ENCODE measurements around the gene MYO15B.

Gene MYO15B

GRCh38 chr17:75602644-75603043 is 15.0 kb downstream of the MYO15B start:
- no peak for DNase-seq (ENCODE audit: low read depth in 2 of 2)

GRCh38 chr17:75603123-75603522 is 15.5 kb downstream of the MYO15B start:
- no peak for DNase-seq (ENCODE audit: low read depth in 2 of 2)

DNA sequence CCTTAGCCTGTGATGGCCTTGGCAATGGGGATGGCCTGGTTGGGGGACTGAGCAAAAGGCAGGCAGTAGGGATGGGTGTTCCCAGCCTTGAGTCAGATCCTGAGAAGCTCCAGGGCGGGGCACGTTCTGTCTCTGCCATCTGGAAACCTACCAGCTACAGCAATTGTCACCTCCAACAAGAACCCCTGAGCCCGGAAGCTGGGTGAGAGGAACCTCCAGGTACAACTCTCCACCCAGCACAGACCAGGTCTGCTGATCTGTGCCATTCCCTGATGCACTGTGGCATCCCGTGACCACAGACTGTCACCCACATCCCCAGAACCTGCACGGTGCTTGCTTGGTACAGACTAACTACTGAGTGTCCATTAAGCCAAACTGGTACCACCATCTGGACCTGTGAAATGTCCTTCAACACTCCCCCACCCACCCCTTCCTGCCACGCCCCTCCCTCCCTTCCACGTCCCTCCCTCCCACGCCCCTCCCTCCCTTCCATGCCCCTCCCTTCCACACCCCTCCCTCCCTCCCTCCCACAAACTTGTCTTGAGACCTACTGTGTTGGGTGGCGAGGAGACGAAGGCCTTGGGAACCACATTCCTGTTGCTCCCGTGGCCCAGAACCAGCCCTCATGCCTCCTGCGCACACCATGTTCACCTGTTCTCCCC is 16.6 kb downstream of the MYO15B start:
- no peak for DNase-seq (ENCODE audit: low read depth in 2 of 2)

DNA sequence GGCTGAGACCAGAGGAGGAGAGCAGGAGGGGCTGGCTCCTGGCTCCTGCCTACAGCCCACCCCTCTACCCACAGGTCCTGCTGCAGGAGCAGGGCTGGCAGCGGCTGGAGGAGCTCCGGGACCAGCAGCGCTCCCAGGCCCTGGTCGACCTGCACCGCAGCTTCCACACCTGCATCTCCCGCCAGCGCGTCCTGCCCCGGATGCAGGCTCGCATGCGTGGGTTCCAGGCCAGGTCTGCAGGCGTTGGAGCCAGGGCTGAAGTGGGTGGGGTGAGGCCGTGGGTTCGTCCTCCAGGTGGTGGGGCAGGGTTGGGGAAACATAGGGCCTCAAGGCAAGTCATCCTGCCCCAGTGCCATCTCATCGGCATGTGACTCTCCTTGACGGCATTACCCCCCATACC is 18.2 kb downstream of the MYO15B start:
- DNase-seq (ENCODE audit: low read depth in 2 of 2) = no peak

DNA sequence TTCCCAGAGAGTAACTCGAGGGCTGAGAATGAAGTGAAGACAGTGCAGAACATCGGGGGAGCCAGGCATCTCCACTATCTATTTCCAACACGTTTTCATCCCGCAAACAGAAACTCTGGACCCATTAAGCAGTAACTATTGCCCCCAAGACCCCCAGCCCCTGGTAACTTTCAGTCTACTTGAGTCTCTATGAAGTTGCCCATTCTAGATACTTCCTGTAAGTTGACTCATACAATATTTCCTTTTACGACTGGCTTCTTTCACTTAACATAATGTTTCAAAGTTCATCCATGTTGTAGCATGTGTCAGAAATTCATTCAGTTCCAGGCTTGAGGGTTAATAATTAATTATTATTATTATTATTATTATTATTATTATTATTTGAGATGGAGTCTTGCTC is 19.5 kb downstream of the MYO15B start:
- no peak for DNase-seq (ENCODE audit: low read depth in 2 of 2)

DNA sequence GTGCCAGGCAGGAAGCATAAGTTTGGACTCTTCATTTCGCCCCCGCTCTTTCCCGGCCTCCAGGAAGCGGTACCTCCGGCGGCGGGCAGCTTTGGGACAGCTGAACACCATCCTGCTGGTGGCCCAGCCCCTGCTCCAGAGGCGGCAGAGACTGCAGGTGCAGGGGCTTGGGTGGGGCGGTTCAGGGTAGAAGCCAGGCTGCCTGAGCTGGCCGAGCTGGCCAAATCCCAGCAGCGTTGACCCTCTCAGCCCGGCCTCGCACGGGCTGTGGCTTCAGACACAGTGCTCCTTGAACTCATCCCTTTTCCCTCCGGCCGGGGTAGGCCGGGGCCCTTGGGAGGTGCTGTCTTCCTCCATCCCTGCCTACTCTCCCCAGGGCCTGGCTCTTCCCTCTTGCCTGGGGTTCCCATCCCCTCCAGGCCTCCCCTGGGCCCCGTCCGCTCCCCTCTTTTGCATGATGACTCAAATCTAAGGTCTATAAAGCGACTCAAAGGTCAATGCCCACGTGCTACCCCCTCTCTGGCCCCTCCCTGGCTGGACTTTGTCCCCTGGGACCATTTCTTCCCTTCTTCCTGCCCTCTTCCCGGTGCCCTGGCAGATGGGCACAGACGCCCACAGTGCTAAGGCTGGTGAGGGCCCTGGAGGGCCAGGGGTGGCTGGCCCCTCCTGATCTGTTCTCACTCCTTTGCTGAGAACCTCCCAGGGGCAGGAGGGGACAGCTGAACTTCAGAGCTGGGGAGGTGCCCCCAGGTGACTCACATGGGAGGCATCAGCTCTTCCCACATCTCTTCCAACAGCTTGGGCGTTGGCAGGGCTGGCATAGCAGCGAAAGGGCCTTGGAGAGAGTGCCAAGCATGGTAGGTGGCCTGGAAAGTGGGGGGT is 22.7 kb downstream of the MYO15B start:
- no peak for DNase-seq (ENCODE audit: low read depth in 2 of 2)

- DNase-seq (ENCODE audit: low read depth in 2 of 2) = no peak
Observed at GRCh38 chr17:75611851-75612429, 24.3 kb downstream of the MYO15B start.

DNA sequence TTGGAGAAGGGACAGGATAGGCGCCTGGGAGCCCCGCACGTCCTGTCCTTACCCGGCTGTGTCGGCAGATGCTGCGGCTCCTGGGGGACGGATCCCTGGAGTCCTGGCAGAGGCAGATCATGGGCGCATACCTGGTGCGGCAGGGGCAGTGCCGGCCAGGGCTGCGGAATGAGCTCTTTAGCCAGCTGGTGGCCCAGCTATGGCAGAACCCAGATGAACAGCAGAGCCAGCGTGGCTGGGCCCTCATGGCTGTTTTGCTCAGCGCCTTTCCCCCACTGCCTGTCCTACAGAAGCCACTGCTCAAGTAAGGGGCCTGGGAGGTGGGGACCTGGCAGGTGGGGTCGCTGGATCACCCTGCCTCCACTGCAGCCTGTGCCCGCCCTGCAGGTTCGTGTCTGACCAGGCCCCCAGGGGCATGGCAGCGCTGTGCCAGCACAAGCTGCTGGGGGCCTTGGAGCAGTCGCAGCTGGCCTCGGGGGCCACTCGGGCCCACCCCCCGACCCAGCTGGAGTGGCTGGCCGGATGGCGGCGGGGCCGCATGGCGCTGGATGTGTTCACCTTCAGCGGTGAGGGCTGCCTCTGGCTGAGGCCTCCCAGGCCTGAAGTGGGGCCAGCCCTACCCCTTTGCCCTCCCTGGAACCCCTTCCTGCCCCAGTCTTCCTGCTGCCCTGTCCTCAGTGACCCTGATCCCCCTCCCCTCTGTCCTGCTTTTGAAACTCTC is 25.5 kb downstream of the MYO15B start:
- DNase-seq (ENCODE audit: low read depth in 2 of 2) = no peak

GRCh38 chr17:75614006-75614405 is 26.4 kb downstream of the MYO15B start:
- DNase-seq (ENCODE audit: low read depth in 2 of 2) = no peak

GRCh38 chr17:75614556-75615270 is 27.1 kb downstream of the MYO15B start:
- no peak for DNase-seq (ENCODE audit: low read depth in 2 of 2)

GRCh38 chr17:75615301-75615700 is 27.7 kb downstream of the MYO15B start:
- no peak for DNase-seq (ENCODE audit: low read depth in 2 of 2)

DNA sequence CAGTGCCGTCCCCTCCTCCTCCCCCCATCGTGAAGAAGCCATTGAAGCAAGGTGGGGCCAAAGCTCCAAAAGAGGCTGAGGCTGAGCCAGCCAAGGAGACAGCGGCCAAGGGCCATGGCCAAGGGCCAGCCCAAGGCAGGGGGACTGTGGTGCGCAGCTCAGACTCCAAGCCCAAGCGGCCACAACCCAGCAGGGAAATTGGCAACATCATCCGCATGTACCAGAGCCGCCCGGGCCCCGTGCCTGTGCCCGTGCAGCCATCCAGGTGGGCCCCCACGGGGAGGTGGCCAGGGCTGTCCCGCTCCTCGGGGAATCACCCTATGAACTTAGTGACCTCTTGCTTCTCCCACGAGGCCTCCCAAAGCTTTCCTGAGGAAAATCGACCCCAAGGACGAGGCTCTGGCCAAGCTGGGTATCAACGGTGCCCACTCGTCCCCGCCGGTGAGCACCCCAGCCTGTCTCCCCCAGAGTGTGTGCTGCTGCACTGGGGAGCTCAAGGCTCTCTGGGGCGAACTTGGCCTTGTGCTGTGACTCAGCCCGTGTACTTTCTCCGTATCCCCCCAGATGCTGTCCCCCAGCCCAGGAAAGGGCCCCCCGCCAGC is 29.0 kb downstream of the MYO15B start:
- no peak for DNase-seq (ENCODE audit: low read depth in 2 of 2)

- no peak for DNase-seq (ENCODE audit: low read depth in 2 of 2)
Observed at GRCh38 chr17:75617218-75617617, 29.6 kb downstream of the MYO15B start.

GRCh38 chr17:75617675-75618074 is 30.1 kb downstream of the MYO15B start:
- no peak for DNase-seq (ENCODE audit: low read depth in 2 of 2)

DNA sequence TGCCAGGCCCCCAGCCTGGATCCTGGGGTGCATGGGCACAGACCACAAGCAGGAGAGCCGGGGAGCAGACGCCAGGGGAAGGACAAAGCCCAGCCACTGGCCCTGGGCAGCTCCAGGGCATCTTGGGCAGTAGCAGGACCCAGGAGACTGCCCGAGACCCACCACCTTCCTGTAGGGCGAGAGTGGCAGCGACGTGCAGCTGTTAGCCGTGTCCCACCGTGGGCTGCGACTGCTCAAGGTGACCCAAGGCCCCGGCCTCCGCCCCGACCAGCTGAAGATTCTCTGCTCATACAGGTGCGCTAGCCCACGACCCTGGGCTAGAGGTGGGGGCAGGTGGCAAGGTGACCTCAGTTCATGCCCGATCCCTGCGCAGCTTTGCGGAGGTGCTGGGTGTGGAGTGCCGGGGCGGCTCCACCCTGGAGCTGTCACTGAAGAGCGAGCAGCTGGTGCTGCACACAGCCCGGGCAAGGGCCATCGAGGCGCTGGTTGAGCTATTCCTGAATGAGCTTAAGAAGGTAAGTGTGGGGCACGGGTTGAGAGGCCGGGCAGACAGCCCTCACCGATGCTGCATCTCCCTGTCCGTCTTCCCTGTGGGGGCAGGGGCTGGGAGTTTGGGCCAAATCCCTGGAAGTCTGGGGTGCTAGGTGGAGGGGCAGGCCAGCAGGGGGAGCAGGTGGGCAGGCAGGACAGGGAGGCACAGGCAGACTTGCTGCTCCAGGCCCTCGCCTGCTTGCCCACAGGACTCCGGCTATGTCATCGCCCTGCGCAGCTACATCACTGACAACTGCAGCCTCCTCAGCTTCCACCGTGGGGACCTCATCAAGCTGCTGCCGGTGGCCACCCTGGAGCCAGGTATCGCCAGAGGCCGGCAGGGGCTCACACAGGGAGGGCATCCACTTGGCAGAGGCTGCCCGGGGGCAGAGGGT is 32.2 kb downstream of the MYO15B start:
- no peak for DNase-seq (ENCODE audit: low read depth in 2 of 2)

DNA sequence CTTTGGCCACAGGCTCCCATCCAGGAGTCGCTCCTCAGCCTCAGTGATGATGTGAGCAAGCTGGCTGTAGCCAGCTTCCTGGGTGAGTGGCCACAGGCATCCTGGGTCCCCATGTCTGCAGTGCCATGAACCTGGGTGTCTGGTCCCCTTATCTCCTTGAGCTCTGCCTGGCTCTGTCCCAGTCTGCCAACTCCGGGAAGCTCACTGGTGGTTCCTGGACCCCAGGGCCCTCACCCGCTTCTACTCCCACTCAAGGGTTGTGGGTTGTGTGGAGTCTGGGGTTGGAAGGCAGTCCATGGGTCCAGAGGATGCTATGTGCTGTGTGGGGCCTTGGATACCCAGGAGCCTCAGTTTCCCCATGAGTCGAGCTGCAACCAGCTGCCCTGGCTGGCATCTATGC is 33.9 kb downstream of the MYO15B start:
- DNase-seq (ENCODE audit: low read depth in 2 of 2) = no peak

- no peak for DNase-seq (ENCODE audit: low read depth in 2 of 2)
Observed at GRCh38 chr17:75622076-75622475, 34.5 kb downstream of the MYO15B start.

DNA sequence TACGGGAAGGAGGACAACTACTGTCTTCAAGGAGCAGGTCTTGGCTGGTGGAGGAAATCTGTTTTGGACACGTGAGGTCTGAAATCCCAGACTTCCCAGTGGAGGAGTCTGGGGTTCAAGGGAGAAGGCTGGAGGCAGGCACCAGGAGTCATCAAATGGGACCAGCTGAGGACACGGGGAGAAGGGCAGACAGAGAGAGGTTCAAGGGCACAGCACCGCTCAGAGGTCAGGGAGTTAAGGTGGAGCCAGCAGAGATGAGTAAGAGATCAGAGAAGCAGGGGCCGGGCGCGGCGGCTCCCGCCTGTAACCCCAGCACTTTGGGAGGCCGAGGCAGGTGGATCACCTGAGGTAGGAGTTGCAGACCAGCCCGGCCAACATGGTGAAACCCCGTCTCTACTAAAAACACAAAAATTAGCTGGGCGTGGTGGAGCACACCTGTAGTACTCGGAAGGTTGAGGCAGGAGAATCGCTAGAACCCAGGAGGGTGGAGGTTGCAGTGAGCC is 35.2 kb downstream of the MYO15B start:
- DNase-seq (ENCODE audit: low read depth in 2 of 2) = no peak

GRCh38 chr17:75623386-75623785 is 35.8 kb downstream of the MYO15B start:
- DNase-seq (ENCODE audit: low read depth in 2 of 2) = no peak

DNA sequence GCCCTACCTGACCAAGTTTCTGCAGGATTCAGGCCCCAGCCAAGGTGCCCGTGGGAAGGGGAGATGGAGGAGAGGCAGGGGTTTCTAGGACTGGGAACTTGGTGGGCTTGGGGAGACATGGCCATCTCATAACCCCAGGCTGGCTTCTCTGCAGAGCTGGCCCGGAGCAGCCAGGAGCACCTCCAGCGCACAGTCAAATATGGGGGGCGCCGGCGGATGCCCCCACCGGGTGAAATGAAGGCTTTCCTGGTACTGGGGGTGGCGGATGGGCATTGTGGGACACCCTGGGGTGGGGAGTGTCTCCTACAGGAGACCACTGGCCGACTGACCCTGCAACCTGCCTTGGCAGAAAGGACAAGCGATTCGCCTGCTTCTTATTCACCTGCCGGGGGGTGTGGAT is 36.4 kb downstream of the MYO15B start:
- DNase-seq (ENCODE audit: low read depth in 2 of 2) = no peak

Measured in stimulated activated CD8-positive, alpha-beta memory T cell treated with anti-CD3 and anti-CD28 coated beads, Interleukin-7, amount 100 ng/mL, for 4 hours (primary cell).